Measurements from ENCODE around the gene DOK6. TPM values are rescaled to one million over a fixed set of nuclear protein-coding genes. Genes with fewer than 3 reads are reported as not detected.

Gene DOK6
- total RNA-seq, 1 donor from 2014 or later = 0.20 TPM

GRCh38 chr18:69897397-69898108, 496.9 kb downstream of the DOK6 start:
- DNase-seq (ENCODE audit: low read depth in 2 of 2) = no peak

- DNase-seq (ENCODE audit: low read depth in 2 of 2) = no peak
Measured at GRCh38 chr18:69898241-69898861, 497.7 kb downstream of the DOK6 start.
